ENCODE measurements around the gene COL8A1.
A peak's percentile ranks its signal among the peaks of the same experiment; 100 is the strongest.
"Not testable (repeated sequence)": the region's sequence is repeated elsewhere in the genome, so short reads cannot be mapped to it uniquely, and the experiment has no call there.

The COL8A1 gene

GRCh38 chr3:99712291-99712954 is 74.0 kb downstream of the COL8A1 start:
- DNase-seq = no peak

GRCh38 chr3:99713440-99713839 is 75.0 kb downstream of the COL8A1 start:
- DNase-seq = no peak

- no peak for DNase-seq
Measured at GRCh38 chr3:99714146-99714545, 75.8 kb downstream of the COL8A1 start.

GRCh38 chr3:99714575-99714974 is 76.2 kb downstream of the COL8A1 start:
- DNase-seq = no peak

GRCh38 chr3:99716463-99716995 is 78.1 kb downstream of the COL8A1 start:
- DNase-seq = no peak

- no peak for DNase-seq
Measured at GRCh38 chr3:99720985-99721632, 82.7 kb downstream of the COL8A1 start.

GRCh38 chr3:99721633-99722007 is 83.2 kb downstream of the COL8A1 start:
- no peak for DNase-seq

- DNase-seq = no peak
Measured at GRCh38 chr3:99724276-99724675, 85.9 kb downstream of the COL8A1 start.

GRCh38 chr3:99730870-99731269 is 92.5 kb downstream of the COL8A1 start:
- no peak for DNase-seq

- no peak for DNase-seq
Measured at GRCh38 chr3:99731499-99731898, 93.1 kb downstream of the COL8A1 start.

GRCh38 chr3:99740371-99740770 is 102.0 kb downstream of the COL8A1 start:
- DNase-seq = not testable (repeated sequence)

GRCh38 chr3:99741588-99741987 is 103.2 kb downstream of the COL8A1 start:
- DNase-seq = no peak

GRCh38 chr3:99747915-99748314 is 109.5 kb downstream of the COL8A1 start:
- no peak for DNase-seq

- DNase-seq = no peak
Measured at GRCh38 chr3:99751649-99752048, 113.3 kb downstream of the COL8A1 start.

- DNase-seq = peak; percentile 22
Measured at GRCh38 chr3:99753268-99753975, 115.0 kb downstream of the COL8A1 start.

- DNase-seq = no peak
Measured at GRCh38 chr3:99755831-99756230, 117.4 kb downstream of the COL8A1 start.

GRCh38 chr3:99757966-99758365 is 119.6 kb downstream of the COL8A1 start:
- no peak for DNase-seq

- DNase-seq = no peak
Measured at GRCh38 chr3:99758502-99759177, 120.2 kb downstream of the COL8A1 start.

- no peak for DNase-seq
Measured at GRCh38 chr3:99760031-99760430, 121.6 kb downstream of the COL8A1 start.

- no peak for DNase-seq
Measured at GRCh38 chr3:99760629-99761028, 122.2 kb downstream of the COL8A1 start.

- DNase-seq = no peak
Measured at GRCh38 chr3:99761415-99762165, 123.2 kb downstream of the COL8A1 start.

GRCh38 chr3:99762901-99763300 is 124.5 kb downstream of the COL8A1 start:
- no peak for DNase-seq

GRCh38 chr3:99764377-99764776 is 126.0 kb downstream of the COL8A1 start:
- DNase-seq = no peak
